Peyer's patch (tissue), 4 donors: ENCODE measurements around the gene C5AR2. TPM values are rescaled to one million over a fixed set of nuclear protein-coding genes. Genes with fewer than 3 reads are reported as not detected.
"Not testable (repeated sequence)": the region's sequence is repeated elsewhere in the genome, so short reads cannot be mapped to it uniquely, and the experiment has no call there.

Experiments
- DNase-seq, 3 donors: peaks; one replicate each; pipeline ENCODE4 v3.0.0-alpha.2; 2017 to 2019
- H3K27ac ChIP-seq, 4 donors: fragments of 200-600 bp; sonication (generic); one replicate each; pipeline ENCODE4 v1.5.1; 2016 to 2019
- H3K27me3 ChIP-seq, 2 donors: fragments of 200-600 bp; sonication (generic); one replicate each; pipeline ENCODE4 v1.5.1; 2019
- H3K36me3 ChIP-seq, 3 donors: fragments of 200-600 bp; sonication (generic); one replicate each; pipeline ENCODE4 v1.5.1; 2016 to 2019
- H3K4me1 ChIP-seq, 4 donors: fragments of 200-600 bp; sonication (generic); one replicate each; pipeline ENCODE4 v1.5.1; 2016 to 2019
- H3K4me3 ChIP-seq, 4 donors: fragments of 200-600 bp; sonication (generic); 1 replicate in 3 of 4; 2 replicates in 1 of 4; pipeline ENCODE4 v1.5.1; 2016 to 2019; ENCODE audit warnings: mild to moderate bottlenecking in 1 of 4
- H3K9me3 ChIP-seq, 4 donors: fragments of 200-600 bp; sonication (generic); one replicate each; pipeline ENCODE4 v1.5.1; 2016 to 2019; ENCODE audit warnings: mild to moderate bottlenecking in 1 of 4
- POLR2A ChIP-seq, 2 donors: fragments of 450-650 bp; IDR thresholded peaks; one replicate each; pipeline ENCODE4 v1.5.1; 2017; ENCODE audit warnings: antibody characterized with exemption in 2 of 2, mild to moderate bottlenecking in 2 of 2, moderate library complexity in 2 of 2
- total RNA-seq, 4 donors: library from RNA; depleted of rRNA; stranded (reverse); fragments of >200 nt; gene quantifications; one replicate each; pipeline ENCODE4 v1.1.0, GENCODE V29; 2016
- TF ChIP-seq, protein P1 (sequence below), 6 experiments: fragments of 450-650 bp in 4 of 6; fragments of 200-600 bp in 2 of 6; sonication (generic) in 1 of 6; IDR thresholded peaks; one replicate each; pipeline ENCODE4 v1.5.1; 2017 to 2019; ENCODE audit warnings: antibody characterized with exemption in 6 of 6, mild to moderate bottlenecking in 3 of 6, moderate library complexity in 1 of 6

Gene C5AR2
- total RNA-seq, 4 donors from 2014 or later = 0.95 to 1.6 (median 1.4) TPM; not detected in 1

DNA sequence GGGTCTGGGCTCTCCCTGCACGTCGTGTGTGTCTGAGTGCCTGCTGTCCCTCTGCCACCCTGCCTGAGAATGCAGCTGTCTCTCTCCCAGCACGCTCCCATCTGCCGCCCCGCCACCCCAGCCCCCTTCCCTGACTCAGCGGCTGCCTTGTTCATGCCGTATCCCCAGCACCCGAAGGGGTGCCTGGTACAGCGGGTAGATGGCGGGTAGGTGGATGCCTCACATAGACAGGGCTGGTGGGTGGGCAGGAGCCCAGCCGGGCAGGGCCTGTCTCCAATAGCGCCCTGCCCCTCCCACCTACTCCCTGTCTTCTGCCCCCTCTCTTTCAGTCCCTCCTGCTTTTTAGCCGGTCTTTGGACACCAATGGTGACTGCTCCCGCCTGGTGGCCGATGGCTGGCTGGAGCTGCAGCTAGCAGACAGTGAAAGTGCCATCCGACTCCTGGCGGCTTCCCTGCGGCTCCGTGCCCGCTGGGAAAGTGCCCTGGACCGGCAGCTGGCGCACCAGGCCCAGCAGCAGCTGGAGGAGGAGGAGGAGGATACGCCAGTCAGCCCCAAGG, 47.5 kb downstream of the C5AR2 start:
- Histone ChIP-seq H3K36me3 (peaks cover 0 to 73% (median 0%) of the 10 kb centered on the region in 3 donors), H3K4me1 (peaks cover 0 to 7% (median 0%) of the 10 kb centered on the region in 4 donors), H3K9me3 (no peaks in the 10 kb centered on the region), H3K27me3 (no peaks in the 10 kb centered on the region), H3K4me3 (no peak overlapping the region), H3K27ac (no peak overlapping the region)
- DNase-seq = no peak
- TF ChIP-seq, protein P1, sequence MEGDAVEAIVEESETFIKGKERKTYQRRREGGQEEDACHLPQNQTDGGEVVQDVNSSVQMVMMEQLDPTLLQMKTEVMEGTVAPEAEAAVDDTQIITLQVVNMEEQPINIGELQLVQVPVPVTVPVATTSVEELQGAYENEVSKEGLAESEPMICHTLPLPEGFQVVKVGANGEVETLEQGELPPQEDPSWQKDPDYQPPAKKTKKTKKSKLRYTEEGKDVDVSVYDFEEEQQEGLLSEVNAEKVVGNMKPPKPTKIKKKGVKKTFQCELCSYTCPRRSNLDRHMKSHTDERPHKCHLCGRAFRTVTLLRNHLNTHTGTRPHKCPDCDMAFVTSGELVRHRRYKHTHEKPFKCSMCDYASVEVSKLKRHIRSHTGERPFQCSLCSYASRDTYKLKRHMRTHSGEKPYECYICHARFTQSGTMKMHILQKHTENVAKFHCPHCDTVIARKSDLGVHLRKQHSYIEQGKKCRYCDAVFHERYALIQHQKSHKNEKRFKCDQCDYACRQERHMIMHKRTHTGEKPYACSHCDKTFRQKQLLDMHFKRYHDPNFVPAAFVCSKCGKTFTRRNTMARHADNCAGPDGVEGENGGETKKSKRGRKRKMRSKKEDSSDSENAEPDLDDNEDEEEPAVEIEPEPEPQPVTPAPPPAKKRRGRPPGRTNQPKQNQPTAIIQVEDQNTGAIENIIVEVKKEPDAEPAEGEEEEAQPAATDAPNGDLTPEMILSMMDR (IDR thresholded peaks at IDR 0.05) = no peak
- no peak for TF ChIP-seq POLR2A (IDR thresholded peaks at IDR 0.05)

DNA sequence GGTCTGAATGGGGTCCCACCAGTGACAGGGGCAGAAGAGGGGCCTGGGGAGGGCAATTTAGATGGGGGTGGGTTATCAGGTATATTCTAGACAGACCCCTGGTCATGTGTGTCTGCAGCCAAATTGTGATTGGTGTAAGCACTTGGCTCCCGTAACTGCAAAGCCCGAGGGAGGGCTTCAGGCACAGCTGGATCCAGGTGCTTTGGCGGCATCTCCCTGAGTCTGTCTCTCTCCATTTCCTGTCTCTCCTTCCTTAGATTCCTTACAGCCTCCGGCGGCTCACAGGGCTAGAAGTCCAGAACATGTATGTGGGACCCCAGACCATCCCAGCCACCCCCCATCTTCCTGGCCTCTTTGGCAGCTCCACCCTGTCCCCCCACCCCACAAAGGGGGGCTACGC, 48.6 kb downstream of the C5AR2 start:
- Histone ChIP-seq H3K4me1 (peaks cover 0 to 7% (median 0%) of the 10 kb centered on the region in 4 donors), H3K27me3 (no peaks in the 10 kb centered on the region), H3K36me3 (peaks cover 0 to 62% (median 0%) of the 10 kb centered on the region in 3 donors), H3K9me3 (no peaks in the 10 kb centered on the region), H3K4me3 (no peak overlapping the region), H3K27ac (no peak overlapping the region)
- no peak for DNase-seq
- TF ChIP-seq, protein P1 (IDR thresholded peaks at IDR 0.05) = no peak
- TF ChIP-seq POLR2A (IDR thresholded peaks at IDR 0.05) = no peak

DNA sequence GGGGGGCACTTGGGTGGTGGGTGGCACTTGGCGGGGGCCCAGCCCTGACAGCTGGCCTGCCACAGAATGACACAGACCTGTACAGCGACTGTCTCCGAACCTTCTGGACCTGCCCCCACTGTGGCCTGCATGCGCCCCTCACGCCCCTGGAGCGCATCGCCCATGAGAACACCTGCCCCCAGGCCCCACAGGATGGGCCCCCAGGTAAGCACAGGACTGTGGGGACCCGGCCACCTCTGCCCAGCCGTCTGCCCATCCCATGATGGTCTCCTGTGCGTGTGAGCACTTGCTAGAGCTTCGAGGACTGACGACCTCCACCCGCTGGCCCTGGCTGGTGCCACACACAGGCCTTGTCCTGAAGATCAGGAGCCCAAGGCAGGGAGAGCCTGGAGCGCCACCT, 49.1 kb downstream of the C5AR2 start:
- H3K27me3 ChIP-seq = no peaks in the 10 kb centered on the region
- H3K9me3 ChIP-seq = no peaks in the 10 kb centered on the region
- H3K36me3 ChIP-seq = peaks cover 0 to 56% (median 0%) of the 10 kb centered on the region in 3 donors
- peaks cover 0 to 7% (median 0%) of the 10 kb centered on the region in 4 donors for H3K4me1 ChIP-seq
- no peak overlapping the region for H3K27ac ChIP-seq
- H3K4me3 ChIP-seq = no peak overlapping the region
- TF ChIP-seq, protein P1 (IDR thresholded peaks at IDR 0.05) = no peak
- no peak for TF ChIP-seq POLR2A (IDR thresholded peaks at IDR 0.05)
- no peak for DNase-seq

DNA sequence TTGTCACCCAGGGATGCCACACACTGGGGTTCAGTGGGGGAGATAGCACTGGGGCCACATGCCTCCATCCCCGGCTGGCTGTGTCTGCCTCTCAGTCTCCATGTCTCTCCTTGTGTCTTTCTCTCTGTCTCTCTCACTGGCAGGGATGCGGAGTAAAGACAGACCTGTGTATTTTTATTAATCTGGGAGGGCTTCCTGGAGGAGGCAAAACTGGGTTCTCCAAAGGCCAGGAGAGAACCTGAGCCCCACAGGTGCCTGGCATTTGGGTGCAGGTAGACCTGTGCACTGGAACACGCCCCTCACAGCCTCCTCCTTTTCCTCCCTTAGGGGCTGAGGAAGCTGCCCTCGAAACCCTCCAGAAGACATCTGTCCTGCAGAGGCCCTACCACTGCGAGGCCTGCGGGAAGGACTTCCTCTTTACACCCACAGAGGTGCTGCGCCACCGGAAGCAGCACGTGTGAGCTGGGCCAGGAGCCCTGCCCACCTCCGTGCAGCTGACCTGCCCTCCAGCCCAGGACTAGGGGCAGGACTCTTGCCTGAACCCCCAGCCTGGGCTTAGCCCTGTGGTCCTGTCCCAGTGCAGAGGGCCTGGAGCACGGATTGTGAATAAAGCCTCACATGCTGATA, 49.8 kb downstream of the C5AR2 start:
- DNase-seq = peak in 2 of 3 donors; percentile 57 to 76
- peaks cover 0 to 50% (median 0%) of the 10 kb centered on the region in 3 donors for H3K36me3 ChIP-seq
- no peaks in the 10 kb centered on the region for H3K27me3 ChIP-seq
- H3K4me3 ChIP-seq = no peak overlapping the region
- H3K4me1 ChIP-seq = peaks cover 0 to 7% (median 0%) of the 10 kb centered on the region in 4 donors
- H3K9me3 ChIP-seq = no peaks in the 10 kb centered on the region
- no peak for TF ChIP-seq POLR2A (IDR thresholded peaks at IDR 0.05)
- TF ChIP-seq, protein P1 (IDR thresholded peaks at IDR 0.05) = no peak
- peak overlapping the region in 1 of 4 donors; percentile 42 for H3K27ac ChIP-seq

DNA sequence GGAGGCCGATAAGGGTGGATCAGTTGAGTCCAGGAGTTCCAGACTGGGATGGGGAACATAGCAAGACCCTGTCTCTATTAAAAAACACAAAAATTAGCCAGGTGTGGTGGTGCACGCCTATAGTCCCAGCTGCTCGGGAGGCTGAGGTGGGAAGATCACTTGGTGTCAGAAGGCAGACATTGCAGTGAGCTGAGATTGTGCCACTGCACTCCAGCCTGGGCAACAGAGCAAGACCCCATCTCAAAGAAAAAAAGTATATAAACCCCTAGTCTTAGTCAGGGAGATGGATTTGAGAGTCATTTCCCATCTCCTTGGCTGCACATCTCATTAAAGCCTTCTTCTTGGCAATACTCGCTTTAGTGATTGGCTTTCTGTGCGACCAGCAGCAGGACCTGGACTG, 51.9 kb downstream of the C5AR2 start:
- not testable (repeated sequence) for H3K4me1 ChIP-seq, H3K4me3 ChIP-seq, DNase-seq, H3K27me3 ChIP-seq, H3K9me3 ChIP-seq, H3K27ac ChIP-seq
- peaks cover 0 to 33% (median 0%) of the 10 kb centered on the region in 3 donors for H3K36me3 ChIP-seq

DNA sequence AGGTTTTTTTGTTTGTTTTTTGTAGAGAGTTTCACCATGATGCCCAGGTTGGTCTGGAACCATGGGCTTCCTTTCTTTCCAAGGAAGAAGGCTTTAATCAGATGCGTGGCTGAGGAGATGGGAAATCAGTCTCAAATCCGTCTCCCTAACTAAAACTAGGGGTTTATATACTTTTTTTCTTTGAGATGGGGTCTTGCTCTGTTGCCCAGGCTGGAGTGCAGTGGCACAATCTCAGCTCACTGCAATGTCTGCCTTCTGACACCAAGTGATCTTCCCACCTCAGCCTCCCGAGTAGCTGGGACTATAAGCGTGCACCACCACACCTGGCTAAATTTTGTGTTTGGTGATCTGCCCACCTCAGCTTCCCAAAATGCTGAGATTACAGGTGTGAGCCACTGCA, 52.6 kb downstream of the C5AR2 start:
- not testable (repeated sequence) for H3K4me1 ChIP-seq, H3K4me3 ChIP-seq, H3K27me3 ChIP-seq, DNase-seq, H3K27ac ChIP-seq, H3K9me3 ChIP-seq
- H3K36me3 ChIP-seq = peaks cover 0 to 28% (median 0%) of the 10 kb centered on the region in 3 donors

DNA sequence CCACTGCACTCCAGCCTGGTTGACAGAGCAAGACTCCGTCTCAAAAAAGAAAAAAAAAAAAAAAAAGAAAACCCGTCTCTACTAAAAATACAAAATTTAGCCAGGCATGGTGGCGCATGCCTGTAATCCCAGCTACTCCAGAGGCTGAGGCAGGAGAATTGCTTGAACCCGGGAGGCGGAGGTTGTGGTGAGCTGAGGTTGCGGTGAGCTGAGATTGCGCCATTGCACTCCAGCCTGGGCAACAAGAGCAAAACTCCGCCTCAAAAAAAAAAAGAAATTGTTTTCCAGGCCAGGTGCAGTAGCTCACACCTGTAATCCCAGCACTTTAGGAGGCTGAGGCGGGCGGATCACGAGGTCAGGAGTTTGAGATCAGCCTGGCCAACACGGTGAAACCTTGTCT, 54.6 kb downstream of the C5AR2 start:
- H3K36me3 ChIP-seq, H3K27ac ChIP-seq, H3K9me3 ChIP-seq, H3K4me3 ChIP-seq, H3K27me3 ChIP-seq, DNase-seq, H3K4me1 ChIP-seq: not testable (repeated sequence)

DNA sequence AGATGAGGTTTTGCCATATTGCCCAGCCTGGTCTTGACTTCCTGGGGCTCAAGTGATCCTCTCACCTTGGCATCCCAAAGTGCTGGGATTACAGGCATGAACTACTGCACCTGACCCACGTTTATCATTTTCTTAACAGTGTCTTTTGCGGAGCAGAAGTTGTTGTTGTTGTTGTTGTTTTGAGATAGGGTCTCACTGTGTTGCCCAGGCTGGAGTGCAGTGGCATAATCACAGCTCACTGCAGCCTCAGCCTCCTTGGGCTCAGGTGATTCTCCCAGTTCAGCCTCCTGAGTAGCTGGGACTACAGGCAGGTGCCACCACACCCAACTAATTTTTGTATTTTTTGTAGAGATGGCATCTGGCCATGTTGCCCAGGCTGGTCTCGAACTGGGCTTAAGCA, 55.6 kb downstream of the C5AR2 start:
- H3K27ac ChIP-seq, H3K4me1 ChIP-seq, H3K27me3 ChIP-seq, DNase-seq, H3K9me3 ChIP-seq, H3K36me3 ChIP-seq, H3K4me3 ChIP-seq: not testable (repeated sequence)

DNA sequence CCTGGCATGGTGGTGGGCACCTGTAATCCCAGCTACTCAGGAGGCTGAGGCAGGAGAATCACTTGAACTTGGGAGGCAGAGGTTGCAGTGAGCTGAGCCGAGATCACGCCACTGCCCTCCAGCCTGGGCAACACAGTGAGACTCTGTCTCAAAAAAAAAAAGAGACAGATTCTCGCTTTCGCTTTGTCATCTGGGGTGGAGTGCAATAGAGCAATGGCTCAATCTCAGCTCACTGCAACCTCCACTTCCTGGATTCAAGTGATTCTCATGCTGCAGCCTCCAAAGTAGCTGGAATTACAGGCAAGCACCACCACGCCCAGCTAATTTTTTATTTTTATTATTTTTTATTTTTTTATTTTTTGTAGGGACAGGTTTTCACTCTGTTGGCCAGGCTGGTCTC, 56.7 kb downstream of the C5AR2 start:
- H3K4me3 ChIP-seq, H3K4me1 ChIP-seq, H3K27me3 ChIP-seq, DNase-seq, H3K9me3 ChIP-seq, H3K27ac ChIP-seq, H3K36me3 ChIP-seq: not testable (repeated sequence)
